ENCODE results near the gene RGS19.
A peak's percentile ranks its signal among the peaks of the same experiment; 100 is the strongest.
"Not testable (repeated sequence)": the region's sequence is repeated elsewhere in the genome, so short reads cannot be mapped to it uniquely, and the experiment has no call there.

RGS19 gene

GRCh38 chr20:64079273-64080012 is at the start of gene RGS19:
TSS of gene RGS19 (minus strand) at chr20:64079518. CDS start at chr20:64076886, 2,632 bp downstream.
- H3K27ac ChIP-seq (ENCODE audit: low read depth, low read length) = no peak within 1 kb of the TSS
- H3K4me3 ChIP-seq (ENCODE audit: low read depth, low read length) = peak within 1 kb of the TSS; percentile 87
- peaks cover 29% of the 10 kb centered on the region for H3K4me1 ChIP-seq (ENCODE audit: control insufficient read depth, insufficient read depth, low read length)
- peak within 1 kb of the TSS; percentile 46 for H3K9ac ChIP-seq (ENCODE audit: low read length)
- no peaks in the 10 kb centered on the region for H3K9me3 ChIP-seq (ENCODE audit: control insufficient read depth, insufficient read depth, low read depth, low read length)
- no peaks in the 10 kb centered on the region for H3K36me3 ChIP-seq (ENCODE audit: control insufficient read depth, insufficient read depth, low read length)
- peaks cover 40% of the 10 kb centered on the region for H3K27me3 ChIP-seq (ENCODE audit: control insufficient read depth, insufficient read depth, low read length)

- not testable (repeated sequence) for H3K9me3 ChIP-seq (ENCODE audit: control insufficient read depth, insufficient read depth, low read depth, low read length); H3K4me1 ChIP-seq (ENCODE audit: control insufficient read depth, insufficient read depth, low read length); H3K27ac ChIP-seq (ENCODE audit: low read depth, low read length); H3K4me3 ChIP-seq (ENCODE audit: low read depth, low read length); H3K9ac ChIP-seq (ENCODE audit: low read length); H3K36me3 ChIP-seq (ENCODE audit: control insufficient read depth, insufficient read depth, low read length)
- H3K27me3 ChIP-seq (ENCODE audit: control insufficient read depth, insufficient read depth, low read length) = peaks cover 12% of the 10 kb centered on the region; the same call in 1 of the 2 replicates
Observed at GRCh38 chr20:64123517-64123916, 44.2 kb upstream of the RGS19 start.

- H3K9me3 ChIP-seq (ENCODE audit: control insufficient read depth, insufficient read depth, low read depth, low read length); H3K4me3 ChIP-seq (ENCODE audit: low read depth, low read length); H3K4me1 ChIP-seq (ENCODE audit: control insufficient read depth, insufficient read depth, low read length); H3K27ac ChIP-seq (ENCODE audit: low read depth, low read length); H3K36me3 ChIP-seq (ENCODE audit: control insufficient read depth, insufficient read depth, low read length); H3K9ac ChIP-seq (ENCODE audit: low read length): not testable (repeated sequence)
- peaks cover 12% of the 10 kb centered on the region; the same call in 1 of the 2 replicates for H3K27me3 ChIP-seq (ENCODE audit: control insufficient read depth, insufficient read depth, low read length)
Observed at GRCh38 chr20:64122927-64123326, 43.6 kb upstream of the RGS19 start.

GRCh38 chr20:64121586-64121985 is 42.3 kb upstream of the RGS19 start:
- Histone ChIP-seq H3K9me3 (ENCODE audit: control insufficient read depth, insufficient read depth, low read depth, low read length) (no peaks in the 10 kb centered on the region), H3K27ac (ENCODE audit: low read depth, low read length) (no peak overlapping the region), H3K4me3 (ENCODE audit: low read depth, low read length) (no peak overlapping the region), H3K36me3 (ENCODE audit: control insufficient read depth, insufficient read depth, low read length) (no peaks in the 10 kb centered on the region), H3K4me1 (ENCODE audit: control insufficient read depth, insufficient read depth, low read length) (peaks cover 3% of the 10 kb centered on the region; the same call in 1 of the 2 replicates), H3K9ac (ENCODE audit: low read length) (no peak overlapping the region), H3K27me3 (ENCODE audit: control insufficient read depth, insufficient read depth, low read length) (peaks cover 12% of the 10 kb centered on the region; the same call in 1 of the 2 replicates)

GRCh38 chr20:64119681-64120341 is 40.5 kb upstream of the RGS19 start:
- no peak overlapping the region for H3K4me3 ChIP-seq (ENCODE audit: low read depth, low read length)
- no peaks in the 10 kb centered on the region for H3K36me3 ChIP-seq (ENCODE audit: control insufficient read depth, insufficient read depth, low read length)
- H3K27ac ChIP-seq (ENCODE audit: low read depth, low read length) = no peak overlapping the region
- H3K9ac ChIP-seq (ENCODE audit: low read length) = no peak overlapping the region
- peaks cover 3% of the 10 kb centered on the region; the same call in 1 of the 2 replicates for H3K4me1 ChIP-seq (ENCODE audit: control insufficient read depth, insufficient read depth, low read length)
- H3K9me3 ChIP-seq (ENCODE audit: control insufficient read depth, insufficient read depth, low read depth, low read length) = no peaks in the 10 kb centered on the region
- H3K27me3 ChIP-seq (ENCODE audit: control insufficient read depth, insufficient read depth, low read length) = peaks cover 12% of the 10 kb centered on the region; the same call in 1 of the 2 replicates

GRCh38 chr20:64119301-64119680 is 40.0 kb upstream of the RGS19 start:
- peaks cover 12% of the 10 kb centered on the region; the same call in 1 of the 2 replicates for H3K27me3 ChIP-seq (ENCODE audit: control insufficient read depth, insufficient read depth, low read length)

GRCh38 chr20:64117432-64117777 is 38.1 kb upstream of the RGS19 start:
- not testable (repeated sequence) for H3K9ac ChIP-seq (ENCODE audit: low read length); H3K27me3 ChIP-seq (ENCODE audit: control insufficient read depth, insufficient read depth, low read length); H3K36me3 ChIP-seq (ENCODE audit: control insufficient read depth, insufficient read depth, low read length); H3K4me3 ChIP-seq (ENCODE audit: low read depth, low read length); H3K27ac ChIP-seq (ENCODE audit: low read depth, low read length); H3K4me1 ChIP-seq (ENCODE audit: control insufficient read depth, insufficient read depth, low read length); H3K9me3 ChIP-seq (ENCODE audit: control insufficient read depth, insufficient read depth, low read depth, low read length)

More at GRCh38 chr20:64119301-64119680, 40.0 kb upstream of the RGS19 start:
- Histone ChIP-seq H3K9ac (ENCODE audit: low read length) (no peak overlapping the region), H3K36me3 (ENCODE audit: control insufficient read depth, insufficient read depth, low read length) (no peaks in the 10 kb centered on the region), H3K4me1 (ENCODE audit: control insufficient read depth, insufficient read depth, low read length) (peaks cover 3% of the 10 kb centered on the region; the same call in 1 of the 2 replicates), H3K9me3 (ENCODE audit: control insufficient read depth, insufficient read depth, low read depth, low read length) (no peaks in the 10 kb centered on the region), H3K4me3 (ENCODE audit: low read depth, low read length) (no peak overlapping the region), H3K27ac (ENCODE audit: low read depth, low read length) (no peak overlapping the region)

GRCh38 chr20:64116541-64117431 is 37.5 kb upstream of the RGS19 start:
- Histone ChIP-seq H3K27ac (ENCODE audit: low read depth, low read length) (no peak overlapping the region), H3K4me3 (ENCODE audit: low read depth, low read length) (no peak overlapping the region), H3K4me1 (ENCODE audit: control insufficient read depth, insufficient read depth, low read length) (peaks cover 3% of the 10 kb centered on the region; the same call in 1 of the 2 replicates), H3K27me3 (ENCODE audit: control insufficient read depth, insufficient read depth, low read length) (no peaks in the 10 kb centered on the region; the same call in 1 of the 2 replicates), H3K9ac (ENCODE audit: low read length) (no peak overlapping the region), H3K36me3 (ENCODE audit: control insufficient read depth, insufficient read depth, low read length) (no peaks in the 10 kb centered on the region), H3K9me3 (ENCODE audit: control insufficient read depth, insufficient read depth, low read depth, low read length) (no peaks in the 10 kb centered on the region)

GRCh38 chr20:64116016-64116415 is 36.7 kb upstream of the RGS19 start:
- no peaks in the 10 kb centered on the region for H3K9me3 ChIP-seq (ENCODE audit: control insufficient read depth, insufficient read depth, low read depth, low read length)
- H3K9ac ChIP-seq (ENCODE audit: low read length) = no peak overlapping the region
- H3K4me1 ChIP-seq (ENCODE audit: control insufficient read depth, insufficient read depth, low read length) = peaks cover 3% of the 10 kb centered on the region; the same call in 1 of the 2 replicates
- no peak overlapping the region for H3K27ac ChIP-seq (ENCODE audit: low read depth, low read length)
- no peaks in the 10 kb centered on the region for H3K36me3 ChIP-seq (ENCODE audit: control insufficient read depth, insufficient read depth, low read length)
- no peak overlapping the region for H3K4me3 ChIP-seq (ENCODE audit: low read depth, low read length)
- H3K27me3 ChIP-seq (ENCODE audit: control insufficient read depth, insufficient read depth, low read length) = no peaks in the 10 kb centered on the region; the same call in 1 of the 2 replicates

- H3K4me1 ChIP-seq (ENCODE audit: control insufficient read depth, insufficient read depth, low read length) = peaks cover 3% of the 10 kb centered on the region; the same call in 1 of the 2 replicates
- no peaks in the 10 kb centered on the region; the same call in 1 of the 2 replicates for H3K27me3 ChIP-seq (ENCODE audit: control insufficient read depth, insufficient read depth, low read length)
- H3K9me3 ChIP-seq (ENCODE audit: control insufficient read depth, insufficient read depth, low read depth, low read length) = no peaks in the 10 kb centered on the region
- H3K9ac ChIP-seq (ENCODE audit: low read length) = no peak overlapping the region
- H3K4me3 ChIP-seq (ENCODE audit: low read depth, low read length) = no peak overlapping the region
- H3K36me3 ChIP-seq (ENCODE audit: control insufficient read depth, insufficient read depth, low read length) = no peaks in the 10 kb centered on the region
- no peak overlapping the region for H3K27ac ChIP-seq (ENCODE audit: low read depth, low read length)
Observed at GRCh38 chr20:64115171-64115911, 36.0 kb upstream of the RGS19 start.
